Activated naive CD4-positive, alpha-beta T cell treated with anti-CD3 and anti-CD28 coated beads, Interleukin-2, amount 50 U/mL, for 16 hours (primary cell): ENCODE measurements around the gene TTC34.

Experiments used
- DNase-seq: peaks from one replicate; pipeline ENCODE4 v3.0.0-alpha.2; 2020

Gene TTC34

DNA sequence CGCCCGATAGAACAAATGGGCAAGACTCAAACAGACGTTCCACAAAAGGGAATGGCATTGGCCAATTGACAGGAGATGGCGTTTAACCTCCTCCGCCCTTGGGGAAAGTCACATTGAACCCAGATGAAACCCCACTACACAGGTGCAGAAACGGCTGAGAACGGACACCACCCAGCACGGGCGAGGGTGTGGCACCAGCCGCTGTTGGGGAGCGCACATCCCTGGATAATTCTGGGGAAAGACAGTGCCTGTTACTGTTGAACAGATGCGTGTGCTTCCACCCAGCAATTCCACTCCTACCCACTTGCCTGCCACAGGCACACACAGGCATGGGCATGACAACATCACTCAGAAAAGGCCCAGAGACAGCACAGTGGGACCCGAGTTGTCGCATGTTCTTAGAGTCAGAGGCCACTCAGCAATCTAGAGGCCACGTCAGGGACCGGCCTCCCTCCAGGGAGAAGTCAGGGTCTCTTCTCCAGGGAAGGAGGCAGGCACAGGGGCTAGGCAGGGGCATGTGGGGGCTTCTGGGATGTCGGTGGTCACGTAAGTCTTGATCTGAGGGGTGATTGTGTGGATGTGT, 199.7 kb downstream of the TTC34 start:
- DNase-seq = no peak

DNA sequence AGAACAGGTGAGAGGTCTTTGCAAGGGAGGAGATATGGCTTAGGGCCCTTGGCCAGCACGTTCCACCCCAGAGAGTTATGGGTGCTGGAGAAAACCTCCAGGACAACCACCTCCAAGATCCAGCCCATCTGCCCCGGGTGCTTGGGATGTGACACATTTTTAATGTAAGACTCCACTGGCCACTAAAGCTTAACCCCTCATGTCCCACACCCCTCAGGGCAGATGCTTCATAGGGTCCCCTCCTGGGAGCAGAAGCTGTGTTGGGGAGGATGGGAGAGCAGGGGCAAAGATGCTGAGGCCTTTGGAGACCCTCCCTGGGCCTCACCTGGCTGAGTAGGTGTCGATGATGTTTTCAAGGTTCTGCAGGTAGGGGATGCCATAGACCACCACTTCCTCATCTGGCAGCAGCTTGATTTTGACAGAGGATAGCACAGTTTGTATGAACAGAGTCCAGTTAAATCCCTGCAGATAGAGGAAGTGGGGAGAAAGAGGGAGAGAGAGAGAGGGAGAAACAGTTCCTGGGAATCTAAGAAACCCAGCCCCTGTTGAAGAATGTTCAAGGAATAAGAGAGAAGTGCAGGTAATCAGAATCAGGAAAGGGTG, 203.1 kb downstream of the TTC34 start:
- DNase-seq = no peak

DNA sequence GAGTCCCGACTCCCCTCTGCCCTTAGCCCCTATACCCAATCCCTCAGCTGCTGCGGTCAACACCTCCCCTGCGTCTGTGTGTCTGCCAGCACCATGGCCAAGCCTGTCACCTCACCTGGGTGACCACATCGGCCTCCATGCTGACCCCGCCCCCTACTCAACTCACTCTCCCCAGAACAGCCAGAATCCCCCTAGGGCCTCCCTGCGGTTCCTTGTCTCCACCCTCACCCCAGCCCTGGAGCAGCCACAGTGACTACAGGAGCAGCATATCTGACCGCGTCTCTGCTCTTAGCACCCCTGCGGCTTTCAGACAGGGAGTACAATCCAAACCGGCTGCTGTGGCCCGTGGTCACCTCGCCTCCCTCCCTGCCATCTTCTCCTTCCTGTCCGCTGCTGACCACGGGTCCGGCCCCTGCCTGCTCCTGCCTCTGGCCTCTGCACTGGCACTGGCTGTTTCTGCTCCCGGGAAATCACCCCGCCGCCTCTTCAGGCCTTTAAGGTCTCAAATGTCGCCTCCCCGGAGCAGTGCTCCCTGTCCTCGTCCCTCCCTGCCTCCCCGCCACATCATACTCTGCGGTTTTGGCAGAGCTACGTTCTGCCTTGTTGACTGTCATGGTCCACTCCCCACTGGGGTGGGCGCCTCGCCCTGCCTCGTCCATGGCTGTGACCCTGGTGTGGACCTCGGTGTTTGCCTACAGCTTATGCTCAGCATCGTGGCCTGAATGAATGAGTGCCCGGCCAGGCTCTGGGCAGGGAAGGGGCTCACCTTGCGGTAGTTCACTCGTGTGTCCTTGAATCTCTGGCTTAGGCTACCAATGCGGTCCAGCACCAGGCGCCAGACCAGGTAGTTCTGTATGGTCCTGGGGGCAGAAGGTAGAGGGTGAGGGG, 203.8 kb downstream of the TTC34 start:
- no peak for DNase-seq

DNA sequence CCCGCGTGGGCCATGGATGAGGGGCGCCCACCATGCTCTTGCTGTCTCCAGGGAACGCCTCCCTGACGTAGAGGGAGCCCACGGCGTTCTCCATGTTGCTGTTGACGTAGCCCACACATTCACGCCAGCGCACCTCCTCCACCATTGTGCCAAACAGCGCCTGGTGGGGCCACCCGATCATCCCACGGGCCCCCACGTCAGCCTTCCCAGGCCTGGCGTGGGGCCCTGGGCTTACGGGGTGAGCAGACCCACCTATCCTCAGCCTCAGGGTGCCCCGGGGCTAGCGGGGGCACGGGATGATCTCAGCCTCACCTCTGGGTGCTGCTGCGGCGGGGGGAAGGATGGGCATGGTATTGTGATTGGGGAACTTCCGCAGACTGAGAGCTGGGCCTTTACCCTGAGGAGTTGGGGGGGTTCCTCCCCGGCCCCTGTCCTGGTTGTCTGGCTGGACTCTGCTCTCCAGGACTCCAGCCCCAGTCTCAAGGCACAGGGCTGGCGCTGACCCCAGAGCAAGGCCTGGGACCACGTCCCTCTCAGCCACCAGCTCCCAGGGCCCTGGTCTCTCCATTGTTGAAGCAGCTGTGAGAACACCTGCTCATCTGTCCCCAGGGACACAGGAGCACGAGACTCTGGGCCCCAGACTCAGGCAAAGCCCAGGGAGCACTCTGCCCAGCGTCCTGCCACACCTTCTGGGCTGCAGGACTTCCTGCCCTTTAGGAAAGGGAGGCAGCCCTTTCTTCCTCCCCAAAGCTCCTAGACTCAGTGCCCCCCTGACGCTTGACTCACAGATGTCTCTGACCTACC, 204.8 kb downstream of the TTC34 start:
- no peak for DNase-seq

DNA sequence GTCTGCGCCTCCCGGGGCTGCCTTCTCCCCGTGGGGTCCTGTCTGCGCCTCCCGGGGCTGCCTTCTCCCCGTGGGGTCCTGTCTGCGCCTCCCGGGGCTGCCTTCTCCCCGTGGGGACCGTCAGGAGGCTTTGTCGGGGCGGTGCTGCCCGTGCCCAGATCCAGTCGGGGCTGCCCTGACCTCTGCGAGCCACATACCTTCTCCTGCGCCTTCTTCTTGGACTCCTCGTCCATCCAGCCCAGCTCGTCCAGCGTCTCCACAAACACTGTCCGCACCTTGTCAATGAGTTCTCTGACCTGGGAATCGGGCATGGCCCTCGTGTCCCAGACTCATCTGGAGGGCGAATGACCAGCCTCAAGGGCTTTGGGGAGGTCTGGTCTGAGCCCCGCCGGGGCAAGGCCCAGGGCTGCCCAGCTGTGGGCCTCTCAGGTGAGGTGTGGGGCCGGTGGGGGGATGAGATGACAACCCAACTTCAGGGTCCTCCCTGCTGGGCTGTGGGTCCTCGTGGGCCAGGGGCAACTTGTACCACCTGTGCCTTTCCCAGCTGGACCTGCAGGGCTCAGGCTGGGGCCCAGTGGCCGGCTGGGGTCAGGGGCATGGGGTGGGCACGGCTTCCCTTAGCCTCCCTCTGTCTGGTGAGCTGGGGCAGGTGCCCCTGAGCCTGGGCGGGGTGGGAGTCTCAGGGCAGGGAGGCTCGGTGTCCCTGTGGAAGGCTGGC, 205.5 kb downstream of the TTC34 start:
- peak; percentile 8 for DNase-seq

DNA sequence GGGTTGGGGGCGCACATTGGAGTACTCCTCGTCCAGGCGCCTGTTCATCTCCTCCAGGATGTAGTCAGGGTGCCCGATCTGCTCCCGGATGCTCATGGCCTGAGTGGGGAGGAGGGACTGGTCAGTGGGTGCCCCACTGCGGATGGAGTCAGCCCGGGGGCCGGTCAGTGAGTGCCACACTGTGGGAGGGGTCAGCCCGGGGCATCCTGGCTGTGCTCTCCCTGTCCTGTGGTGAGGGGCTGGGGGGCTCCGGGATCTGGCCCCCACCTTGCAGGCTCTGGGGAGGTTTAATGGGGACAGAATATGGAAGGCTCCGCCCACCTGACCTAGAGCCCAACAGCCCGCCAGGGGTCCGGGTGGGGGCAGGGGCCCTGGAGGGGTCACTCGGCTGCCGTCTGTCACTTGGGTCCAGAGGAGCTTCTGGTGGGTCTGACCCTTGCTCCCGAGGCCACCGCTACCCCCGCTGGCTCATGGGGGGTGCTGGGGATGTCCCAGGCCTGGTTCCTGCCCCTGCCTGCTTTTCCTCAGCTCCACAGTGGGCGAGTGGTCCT, 206.2 kb downstream of the TTC34 start:
- DNase-seq = no peak

DNA sequence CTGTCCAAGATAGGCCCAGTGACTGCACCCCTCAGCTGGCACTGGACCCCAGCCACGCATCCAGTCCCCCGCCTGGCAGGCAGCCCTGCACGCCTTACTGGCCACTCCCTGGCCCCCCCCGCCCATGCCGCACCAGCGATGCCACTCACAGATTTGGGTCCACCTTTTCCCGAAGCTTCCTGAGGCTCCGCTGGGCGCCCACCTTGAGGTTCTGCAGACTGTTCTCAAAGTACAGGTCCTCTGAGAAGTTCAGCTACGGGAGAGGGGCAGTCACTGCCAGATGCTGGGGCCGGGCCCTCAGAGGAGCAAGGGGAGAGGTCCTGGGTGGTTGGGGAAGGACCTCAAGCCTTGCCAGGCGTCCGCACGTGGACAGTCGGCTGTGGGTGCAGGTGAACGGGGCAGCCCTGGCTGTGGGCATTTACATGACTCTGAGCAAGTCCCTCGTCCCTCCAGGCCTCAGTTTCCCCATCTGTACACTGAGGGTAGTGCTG, 206.8 kb downstream of the TTC34 start:
- DNase-seq = no peak

DNA sequence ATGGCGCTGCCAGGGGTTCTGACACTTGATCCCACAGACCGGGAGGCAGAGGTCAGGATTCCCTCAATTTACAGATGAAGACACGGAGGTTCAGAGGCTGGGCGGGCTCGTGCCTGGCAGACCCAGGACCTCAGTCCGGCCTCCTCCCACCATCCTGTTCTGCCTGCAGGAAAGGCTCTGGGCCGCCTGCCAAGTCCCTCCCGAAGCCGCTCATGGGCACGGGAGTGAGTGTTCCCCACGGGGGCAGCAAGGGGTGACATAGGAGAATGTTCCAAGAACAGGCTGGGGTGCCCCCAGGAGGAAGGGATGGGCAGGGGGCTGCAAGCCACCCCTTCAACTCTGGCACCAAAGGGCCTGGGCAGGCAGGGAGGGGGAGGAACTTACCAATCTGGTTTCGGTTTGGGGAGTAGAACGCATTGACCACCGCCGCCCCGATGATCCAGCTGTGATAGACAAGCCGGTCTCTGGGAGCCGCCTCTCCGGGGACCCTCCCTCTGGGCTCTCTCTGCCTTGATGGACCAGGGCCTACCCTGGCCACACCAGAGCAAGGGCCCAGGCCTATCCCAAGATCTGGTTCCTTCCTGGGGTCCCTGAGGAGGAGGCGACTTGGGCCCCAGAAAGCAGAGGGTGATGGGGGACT, 207.4 kb downstream of the TTC34 start:
- DNase-seq = no peak

DNA sequence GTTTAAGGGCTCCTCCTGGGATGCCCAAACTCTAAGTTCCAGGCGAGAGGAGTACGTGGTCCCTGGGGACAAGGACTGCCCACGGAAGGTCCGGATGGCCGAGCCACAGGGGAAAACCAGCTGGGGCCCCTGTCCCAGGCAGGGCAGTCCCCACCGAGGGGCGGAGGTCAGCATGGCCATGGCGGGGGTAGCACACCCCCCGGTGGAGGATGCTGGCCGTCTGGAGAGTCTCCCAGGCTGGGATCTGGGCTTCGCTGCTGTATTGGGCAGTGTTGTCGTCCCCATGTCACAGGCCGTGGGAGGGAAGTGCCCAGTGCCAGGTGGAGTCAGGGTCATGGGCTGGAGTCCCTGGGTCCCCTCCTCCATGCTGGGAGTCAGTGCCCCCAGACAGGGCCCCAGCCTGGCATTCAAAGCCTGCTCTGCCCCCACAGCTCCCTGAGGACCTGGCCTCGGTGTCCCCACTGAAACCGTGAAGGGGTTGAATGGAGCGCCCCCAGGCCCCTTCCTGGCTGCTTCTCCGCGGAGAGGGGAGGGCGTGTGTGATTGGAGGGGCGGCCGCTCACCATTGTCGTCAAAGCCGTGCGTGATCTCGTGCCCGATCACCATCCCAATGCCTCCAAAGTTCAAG, 208.1 kb downstream of the TTC34 start:
- peak; percentile 8 for DNase-seq

DNA sequence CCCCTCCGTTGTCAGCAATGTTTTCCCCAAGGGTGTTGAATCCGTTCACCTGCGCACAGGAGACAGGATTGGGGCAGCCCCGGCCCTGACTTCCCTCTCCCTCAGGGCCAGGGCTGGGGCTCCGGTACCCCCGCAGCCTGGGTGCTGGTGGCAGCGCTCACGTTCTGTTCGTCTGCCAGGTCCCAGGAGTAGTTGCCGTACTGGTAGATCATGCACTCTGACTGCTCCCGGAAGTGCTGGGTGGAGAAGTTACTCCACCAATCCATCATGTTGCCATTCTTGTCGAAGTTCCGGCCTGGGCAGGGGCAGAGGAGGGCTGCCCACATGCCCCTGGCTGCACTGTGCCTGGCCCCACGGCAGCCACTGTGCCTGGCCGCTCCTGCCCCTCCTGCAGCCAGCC, 208.8 kb downstream of the TTC34 start:
- peak; percentile 9 for DNase-seq

DNA sequence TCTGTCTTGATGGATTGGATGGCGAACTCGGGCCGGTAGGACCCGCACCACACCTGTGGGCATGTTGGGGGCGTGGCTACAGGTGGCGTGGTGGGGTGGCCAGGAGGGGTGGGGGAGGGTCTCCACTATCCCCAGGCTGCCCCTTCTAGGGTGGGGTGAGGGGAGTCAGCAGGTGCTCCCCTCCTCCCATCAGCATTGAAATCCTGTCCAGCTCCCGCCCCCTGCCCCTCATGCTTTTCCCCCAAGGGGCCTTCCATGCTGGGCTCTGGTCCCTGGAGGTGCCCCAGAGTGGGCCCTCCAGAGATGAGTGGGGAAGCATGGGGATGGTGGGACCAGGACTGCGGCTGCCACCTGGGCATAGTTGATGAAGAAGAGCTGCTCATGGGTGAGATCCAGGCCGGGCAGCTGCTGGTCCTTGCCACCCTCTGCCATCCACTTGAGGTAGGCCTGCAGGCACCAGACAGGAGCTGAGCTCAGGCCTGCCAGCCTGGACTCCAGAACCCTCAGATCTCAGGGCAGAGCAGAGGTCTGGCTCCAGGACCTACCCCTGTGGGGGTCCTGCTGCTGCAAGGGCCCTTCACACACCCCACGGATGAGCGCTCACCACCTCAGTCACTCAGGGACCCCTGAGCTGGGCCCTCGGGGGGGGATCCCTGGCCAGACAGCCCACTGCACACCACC, 209.8 kb downstream of the TTC34 start:
- no peak for DNase-seq

DNA sequence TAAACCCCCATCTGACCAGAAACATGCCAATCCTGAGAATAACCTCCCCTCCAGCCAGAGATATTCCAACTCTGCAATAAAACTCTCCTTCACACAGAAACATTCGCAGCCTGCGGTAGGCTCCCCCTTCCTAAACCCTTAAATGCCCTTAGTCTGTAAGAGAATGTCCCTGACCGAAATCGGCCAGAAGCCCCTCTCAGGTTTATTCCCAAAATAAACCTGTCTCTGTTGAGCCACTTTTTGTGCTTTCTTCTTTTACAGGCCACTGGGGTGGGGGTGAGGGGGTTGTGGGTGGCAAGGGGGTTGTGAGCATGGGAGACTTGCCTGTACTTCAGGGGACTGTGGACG, 210.3 kb downstream of the TTC34 start:
- no peak for DNase-seq

DNA sequence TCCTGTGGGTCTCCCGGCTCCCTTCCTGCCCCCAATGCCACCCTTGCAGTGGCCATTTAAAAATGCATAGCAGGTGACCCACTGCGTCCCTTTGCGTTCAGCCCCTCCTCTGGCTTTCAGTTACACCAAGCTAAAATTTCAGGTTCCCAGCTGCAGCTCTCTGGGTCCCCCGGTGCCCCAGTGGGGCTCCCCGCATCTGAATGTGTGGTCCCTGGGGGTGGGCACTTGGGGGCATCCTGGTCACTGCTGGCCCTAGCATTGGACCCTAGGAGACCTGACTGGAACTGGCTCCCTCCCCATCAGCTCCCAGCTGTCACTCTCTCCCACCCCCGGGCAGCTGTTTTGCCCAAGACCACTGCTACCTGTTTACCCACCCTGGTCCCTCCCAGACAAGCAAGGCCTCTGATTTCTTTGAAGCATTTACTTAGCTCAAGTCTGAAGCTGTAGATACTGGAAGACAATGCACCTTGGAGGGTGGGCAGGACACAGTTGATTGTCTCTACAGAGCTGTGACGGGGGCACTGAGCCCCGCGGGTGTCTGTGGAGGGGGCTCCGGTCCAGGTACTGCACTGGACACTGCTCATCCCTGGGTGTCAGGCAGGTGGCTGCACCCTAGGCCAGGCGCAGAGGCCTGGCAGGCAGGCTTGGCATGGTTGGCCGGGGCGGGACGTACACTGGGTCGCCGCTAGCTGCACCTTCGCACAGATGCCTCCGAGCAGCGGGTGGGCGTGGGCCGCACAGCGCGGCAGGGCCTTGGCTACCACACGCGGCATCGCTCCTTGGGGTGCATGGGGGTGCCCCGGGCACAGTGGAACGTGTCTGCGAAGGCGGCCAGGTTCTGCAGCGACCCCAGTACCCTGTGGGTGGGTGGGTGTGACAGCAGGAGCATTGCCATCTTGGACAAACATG, 211.0 kb downstream of the TTC34 start:
- peak; percentile 9 for DNase-seq

DNA sequence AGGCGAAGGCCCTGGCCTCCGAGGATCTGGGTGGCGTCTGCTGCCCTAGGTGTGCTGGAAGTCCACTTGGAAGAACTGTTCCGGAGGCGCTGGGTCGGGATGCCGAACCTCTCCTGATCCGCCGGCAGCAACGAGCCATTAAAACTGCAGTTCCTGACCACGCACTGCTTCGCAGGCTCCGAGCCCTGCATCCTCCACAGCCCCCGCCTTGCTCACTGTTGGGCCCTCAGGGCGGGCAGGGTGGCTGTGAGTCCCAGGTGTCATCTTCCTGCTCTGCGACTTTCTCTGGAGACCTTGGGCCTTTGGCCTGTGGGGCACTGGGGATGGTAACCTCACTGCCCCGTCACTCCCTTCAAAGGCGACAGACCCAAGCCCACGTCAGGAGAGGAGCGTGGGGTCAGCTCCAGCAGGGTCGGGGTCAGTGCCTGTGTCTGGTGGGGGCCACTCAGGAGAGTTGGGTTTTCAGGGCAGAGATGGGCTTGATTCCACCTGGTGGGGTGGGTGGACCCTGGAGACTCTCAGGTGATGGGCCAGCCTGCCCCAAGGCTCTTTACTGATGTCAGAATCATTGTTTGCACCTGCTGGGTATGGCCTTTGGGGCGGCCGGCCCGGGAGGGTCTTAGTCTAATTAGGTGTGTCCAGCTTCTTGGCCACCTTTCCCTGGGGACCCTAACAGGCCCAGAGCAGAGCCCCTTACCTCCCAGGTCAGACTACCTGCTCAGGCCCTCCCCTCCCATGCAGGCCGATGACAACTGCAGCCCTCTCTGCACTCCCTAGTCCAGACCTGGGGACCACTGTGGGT, 211.9 kb downstream of the TTC34 start:
- DNase-seq = peak; percentile 6

DNA sequence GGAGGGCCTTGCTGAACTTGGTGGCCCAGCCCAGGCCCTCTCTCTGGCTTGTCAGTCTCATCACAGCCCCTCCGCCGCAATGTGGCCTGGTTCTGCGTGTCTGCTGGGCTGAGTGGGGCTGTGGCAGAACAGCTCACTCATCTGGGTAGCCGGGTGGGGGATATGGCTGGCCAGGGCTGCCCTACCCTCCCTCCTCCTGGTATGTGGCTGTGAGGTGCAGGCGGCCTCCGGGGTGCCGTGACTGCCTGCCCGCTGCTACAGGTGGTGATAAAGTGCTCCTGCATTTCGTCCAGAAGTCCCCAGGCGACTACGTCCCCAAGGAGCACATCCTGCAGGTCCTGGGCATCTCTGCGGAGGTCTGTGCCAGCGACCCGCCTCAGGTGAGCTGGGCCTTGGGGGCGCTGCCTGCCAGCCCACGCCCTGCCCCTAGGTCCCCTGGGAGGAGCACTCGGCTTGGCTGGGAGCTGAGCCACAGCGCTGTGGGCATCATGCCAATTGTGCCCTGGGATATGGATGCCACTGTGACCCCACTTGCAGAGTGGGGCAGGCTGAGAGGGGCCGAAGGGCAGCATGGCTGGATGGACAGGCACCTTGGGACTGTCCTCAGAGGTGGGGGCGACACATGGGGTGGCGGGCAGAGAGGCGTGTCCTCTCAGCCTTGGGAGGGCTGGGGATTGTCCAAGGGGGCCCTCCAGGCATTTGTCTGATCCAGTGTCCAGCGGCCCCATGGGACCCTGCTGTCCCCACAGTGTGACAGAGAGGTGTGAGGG, 212.6 kb downstream of the TTC34 start:
- DNase-seq = no peak

DNA sequence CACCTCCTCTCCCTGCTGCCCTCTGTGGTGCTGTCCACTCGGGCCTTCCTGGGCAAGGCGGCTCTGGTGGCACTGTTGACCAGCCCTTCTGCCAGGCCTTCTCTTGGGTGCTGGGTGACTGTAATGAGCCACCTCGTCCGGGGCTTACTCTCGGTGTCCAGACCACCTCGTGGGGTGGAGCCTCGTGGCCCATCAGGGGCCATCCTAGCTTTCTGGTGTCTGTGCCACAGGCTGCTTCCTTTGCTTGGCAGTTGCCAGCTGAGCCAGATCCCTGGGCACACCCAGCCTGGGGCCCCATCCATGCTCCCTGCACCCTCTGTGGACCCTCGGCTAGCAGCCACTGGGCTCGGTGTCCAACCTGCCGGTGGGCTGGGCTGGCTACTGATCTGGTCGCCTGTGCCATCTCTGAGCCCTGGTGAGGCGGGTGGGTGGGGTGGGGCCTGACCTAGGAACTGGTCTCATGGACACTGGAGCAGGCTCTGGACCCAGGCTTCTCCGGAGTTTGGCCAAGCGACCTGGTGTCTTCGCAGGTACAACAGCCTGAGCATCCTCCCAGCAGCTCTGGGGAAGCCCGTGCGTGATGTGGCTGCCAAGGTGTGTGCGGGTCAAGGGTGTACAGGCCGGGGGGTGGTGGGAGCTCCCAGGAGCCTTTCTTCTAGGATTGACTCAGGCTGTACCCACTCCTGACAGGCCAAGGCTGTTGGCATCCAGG, 213.5 kb downstream of the TTC34 start:
- DNase-seq = no peak
